ENCODE data around the gene ADIPOQ.

GRCh38 chr3:186844908-186845307, 2.4 kb downstream of the ADIPOQ start:
- TF ChIP-seq CTCF (IDR thresholded peaks at IDR 0.05) (no peak), EZH2 (IDR thresholded peaks at IDR 0.05) (no peak)

All from neural progenitor cell (in vitro differentiated cells).